GM21515 (cell line): Measurements from ENCODE around the gene KLK3.
"Not testable (repeated sequence)": the region's sequence is repeated elsewhere in the genome, so short reads cannot be mapped to it uniquely, and the experiment has no call there.

ENCODE experiments used
- ATAC-seq: cut with Tn5 transposase; IDR thresholded peaks from one replicate; pipeline ENCODE4 v1.9.1; 2021; ENCODE audit not compliant: unreplicated experiment

The KLK3 gene

DNA sequence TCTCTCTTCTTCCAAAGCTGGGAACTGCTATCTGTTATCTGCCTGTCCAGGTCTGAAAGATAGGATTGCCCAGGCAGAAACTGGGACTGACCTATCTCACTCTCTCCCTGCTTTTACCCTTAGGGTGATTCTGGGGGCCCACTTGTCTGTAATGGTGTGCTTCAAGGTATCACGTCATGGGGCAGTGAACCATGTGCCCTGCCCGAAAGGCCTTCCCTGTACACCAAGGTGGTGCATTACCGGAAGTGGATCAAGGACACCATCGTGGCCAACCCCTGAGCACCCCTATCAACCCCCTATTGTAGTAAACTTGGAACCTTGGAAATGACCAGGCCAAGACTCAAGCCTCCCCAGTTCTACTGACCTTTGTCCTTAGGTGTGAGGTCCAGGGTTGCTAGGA lies 5.1 kb downstream of the KLK3 start:
- ATAC-seq = no peak

DNA sequence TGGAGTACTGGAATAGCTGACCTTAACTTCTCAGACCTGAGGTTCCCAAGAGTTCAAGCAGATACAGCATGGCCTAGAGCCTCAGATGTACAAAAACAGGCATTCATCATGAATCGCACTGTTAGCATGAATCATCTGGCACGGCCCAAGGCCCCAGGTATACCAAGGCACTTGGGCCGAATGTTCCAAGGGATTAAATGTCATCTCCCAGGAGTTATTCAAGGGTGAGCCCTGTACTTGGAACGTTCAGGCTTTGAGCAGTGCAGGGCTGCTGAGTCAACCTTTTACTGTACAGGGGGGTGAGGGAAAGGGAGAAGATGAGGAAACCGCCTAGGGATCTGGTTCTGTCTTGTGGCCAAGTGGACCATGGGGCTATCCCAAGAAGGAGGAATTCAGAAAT lies 6.3 kb downstream of the KLK3 start:
- ATAC-seq = no peak

DNA sequence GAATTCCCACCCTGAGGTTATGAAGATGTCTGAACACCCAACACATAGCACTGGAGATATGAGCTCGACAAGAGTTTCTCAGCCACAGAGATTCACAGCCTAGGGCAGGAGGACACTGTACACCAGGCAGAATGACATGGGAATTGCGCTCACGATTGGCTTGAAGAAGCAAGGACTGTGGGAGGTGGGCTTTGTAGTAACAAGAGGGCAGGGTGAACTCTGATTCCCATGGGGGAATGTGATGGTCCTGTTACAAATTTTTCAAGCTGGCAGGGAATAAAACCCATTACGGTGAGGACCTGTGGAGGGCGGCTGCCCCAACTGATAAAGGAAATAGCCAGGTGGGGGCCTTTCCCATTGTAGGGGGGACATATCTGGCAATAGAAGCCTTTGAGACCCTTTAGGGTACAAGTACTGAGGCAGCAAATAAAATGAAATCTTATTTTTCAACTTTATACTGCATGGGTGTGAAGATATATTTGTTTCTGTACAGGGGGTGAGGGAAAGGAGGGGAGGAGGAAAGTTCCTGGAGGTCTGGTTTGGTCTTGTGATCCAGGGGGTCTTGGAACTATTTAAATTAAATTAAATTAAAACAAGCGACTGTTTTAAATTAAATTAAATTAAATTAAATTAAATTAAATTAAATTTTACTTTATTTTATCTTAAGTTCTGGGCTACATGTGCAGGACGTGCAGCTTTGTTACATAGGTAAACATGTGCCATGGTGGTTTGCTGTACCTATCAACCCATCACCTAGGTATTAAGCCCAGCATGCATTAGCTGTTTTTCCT lies 7.0 kb downstream of the KLK3 start:
- ATAC-seq = no peak

DNA sequence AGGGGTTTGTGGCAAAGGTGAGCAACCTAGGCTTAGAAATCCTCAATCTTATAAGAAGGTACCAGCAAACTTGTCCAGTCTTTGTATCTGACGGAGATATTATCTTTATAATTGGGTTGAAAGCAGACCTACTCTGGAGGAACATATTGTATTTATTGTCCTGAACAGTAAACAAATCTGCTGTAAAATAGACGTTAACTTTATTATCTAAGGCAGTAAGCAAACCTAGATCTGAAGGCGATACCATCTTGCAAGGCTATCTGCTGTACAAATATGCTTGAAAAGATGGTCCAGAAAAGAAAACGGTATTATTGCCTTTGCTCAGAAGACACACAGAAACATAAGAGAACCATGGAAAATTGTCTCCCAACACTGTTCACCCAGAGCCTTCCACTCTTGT lies 14.8 kb downstream of the KLK3 start:
- ATAC-seq = no peak

DNA sequence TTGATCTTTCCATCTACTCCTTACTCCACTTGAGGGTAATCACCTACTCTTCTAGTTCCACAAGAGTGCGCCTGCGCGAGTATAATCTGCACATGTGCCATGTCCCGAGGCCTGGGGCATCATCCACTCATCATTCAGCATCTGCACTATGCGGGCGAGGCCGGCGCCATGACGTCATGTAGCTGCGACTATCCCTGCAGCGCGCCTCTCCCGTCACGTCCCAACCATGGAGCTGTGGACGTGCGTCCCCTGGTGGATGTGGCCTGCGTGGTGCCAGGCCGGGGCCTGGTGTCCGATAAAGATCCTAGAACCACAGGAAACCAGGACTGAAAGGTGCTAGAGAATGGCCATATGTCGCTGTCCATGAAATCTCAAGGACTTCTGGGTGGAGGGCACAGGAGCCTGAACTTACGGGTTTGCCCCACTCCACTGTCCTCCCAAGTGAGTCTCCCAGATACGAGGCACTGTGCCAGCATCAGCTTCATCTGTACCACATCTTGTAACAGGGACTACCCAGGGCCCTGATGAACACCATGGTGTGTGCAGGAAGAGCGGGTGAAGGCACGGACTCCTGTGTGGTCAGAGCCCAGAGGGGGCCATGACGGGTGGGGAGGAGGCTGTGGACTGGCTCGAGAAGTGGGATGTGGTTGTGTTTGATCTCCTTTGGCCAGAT lies 15.8 kb downstream of the KLK3 start:
- ATAC-seq = no peak

DNA sequence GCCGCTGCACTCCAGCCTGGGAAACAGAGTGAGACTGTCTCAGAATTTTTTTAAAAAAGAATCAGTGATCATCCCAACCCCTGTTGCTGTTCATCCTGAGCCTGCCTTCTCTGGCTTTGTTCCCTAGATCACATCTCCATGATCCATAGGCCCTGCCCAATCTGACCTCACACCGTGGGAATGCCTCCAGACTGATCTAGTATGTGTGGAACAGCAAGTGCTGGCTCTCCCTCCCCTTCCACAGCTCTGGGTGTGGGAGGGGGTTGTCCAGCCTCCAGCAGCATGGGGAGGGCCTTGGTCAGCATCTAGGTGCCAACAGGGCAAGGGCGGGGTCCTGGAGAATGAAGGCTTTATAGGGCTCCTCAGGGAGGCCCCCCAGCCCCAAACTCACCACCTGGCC lies 18.3 kb downstream of the KLK3 start, which contains the start of gene KLK2:
Gene KLK2 (plus strand): TSS at position 384 of the 400 bp plus-strand sequence. CDS start 35 bp downstream, outside the sequence.
- no peak for ATAC-seq

DNA sequence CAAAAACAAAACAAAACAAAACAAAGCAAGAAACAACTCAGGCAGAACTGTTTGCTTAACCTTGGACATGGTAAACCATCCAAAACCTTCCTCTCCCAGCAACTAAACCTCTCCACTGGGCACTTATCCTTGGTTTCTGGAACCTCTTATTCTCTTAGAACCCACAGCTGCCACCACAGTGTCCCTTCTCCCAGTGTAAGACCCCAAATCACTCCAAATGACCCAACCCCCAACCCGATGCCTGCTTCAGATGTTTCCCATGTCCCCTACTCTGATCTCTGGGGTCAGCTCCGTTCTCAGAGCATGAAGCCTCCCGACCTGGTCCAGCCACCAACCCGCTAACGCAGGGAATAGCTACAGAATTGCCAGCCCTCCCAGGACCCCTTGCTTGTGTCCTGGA lies 19.5 kb downstream of the KLK3 start:
- ATAC-seq = no peak

DNA sequence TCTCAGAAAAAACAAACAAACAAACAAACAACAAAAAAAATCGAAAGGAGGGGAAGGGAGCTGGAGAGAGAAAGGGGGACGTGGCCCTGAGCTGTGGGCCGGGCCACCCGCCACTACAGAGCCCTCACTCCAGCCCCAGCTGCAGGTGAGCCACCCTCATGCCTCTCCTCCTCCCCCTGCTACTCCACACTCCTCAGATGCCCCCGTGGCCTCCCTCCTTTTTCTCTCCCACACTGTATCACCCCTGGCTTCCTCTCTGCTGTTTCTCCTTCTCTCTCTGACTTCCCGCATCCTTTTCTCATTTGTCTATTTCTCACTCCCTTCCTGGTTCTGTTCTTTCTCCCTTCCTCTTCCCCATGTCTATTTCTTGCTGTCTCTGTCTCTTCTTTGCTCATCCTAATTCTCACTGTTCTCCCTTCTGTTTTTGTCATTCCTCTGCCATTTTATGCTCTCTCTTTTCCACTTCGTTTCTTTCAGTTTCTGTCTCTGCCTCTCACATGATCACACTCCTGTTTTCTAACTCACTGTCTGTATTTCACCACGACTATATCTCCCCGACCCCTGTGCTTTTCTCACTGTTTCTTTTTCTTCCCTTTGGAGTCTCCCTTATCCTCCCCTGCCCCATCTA lies 21.2 kb downstream of the KLK3 start:
- ATAC-seq = no peak

DNA sequence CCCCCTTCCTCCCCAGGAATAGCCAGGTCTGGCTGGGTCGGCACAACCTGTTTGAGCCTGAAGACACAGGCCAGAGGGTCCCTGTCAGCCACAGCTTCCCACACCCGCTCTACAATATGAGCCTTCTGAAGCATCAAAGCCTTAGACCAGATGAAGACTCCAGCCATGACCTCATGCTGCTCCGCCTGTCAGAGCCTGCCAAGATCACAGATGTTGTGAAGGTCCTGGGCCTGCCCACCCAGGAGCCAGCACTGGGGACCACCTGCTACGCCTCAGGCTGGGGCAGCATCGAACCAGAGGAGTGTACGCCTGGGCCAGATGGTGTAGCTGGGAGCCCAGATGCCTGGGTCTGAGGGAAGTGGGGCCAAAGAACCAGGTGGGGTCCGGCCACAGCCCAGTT lies 21.7 kb downstream of the KLK3 start:
- no peak for ATAC-seq

DNA sequence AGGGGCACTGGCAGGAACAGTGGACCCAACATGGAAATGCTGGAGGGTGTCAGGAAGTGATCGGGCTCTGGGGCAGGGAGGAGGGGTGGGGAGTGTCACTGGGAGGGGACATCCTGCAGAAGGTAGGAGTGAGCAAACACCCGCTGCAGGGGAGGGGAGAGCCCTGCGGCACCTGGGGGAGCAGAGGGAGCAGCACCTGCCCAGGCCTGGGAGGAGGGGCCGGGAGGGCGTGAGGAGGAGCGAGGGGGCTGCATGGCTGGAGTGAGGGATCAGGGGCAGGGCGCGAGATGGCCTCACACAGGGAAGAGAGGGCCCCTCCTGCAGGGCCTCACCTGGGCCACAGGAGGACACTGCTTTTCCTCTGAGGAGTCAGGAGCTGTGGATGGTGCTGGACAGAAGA lies 22.6 kb downstream of the KLK3 start:
- ATAC-seq = no peak

DNA sequence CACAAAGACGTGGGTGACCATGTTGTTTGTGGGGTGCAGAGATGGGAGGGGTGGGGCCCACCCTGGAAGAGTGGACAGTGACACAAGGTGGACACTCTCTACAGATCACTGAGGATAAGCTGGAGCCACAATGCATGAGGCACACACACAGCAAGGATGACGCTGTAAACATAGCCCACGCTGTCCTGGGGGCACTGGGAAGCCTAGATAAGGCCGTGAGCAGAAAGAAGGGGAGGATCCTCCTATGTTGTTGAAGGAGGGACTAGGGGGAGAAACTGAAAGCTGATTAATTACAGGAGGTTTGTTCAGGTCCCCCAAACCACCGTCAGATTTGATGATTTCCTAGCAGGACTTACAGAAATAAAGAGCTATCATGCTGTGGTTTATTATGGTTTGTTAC lies 24.1 kb downstream of the KLK3 start:
- no peak for ATAC-seq

DNA sequence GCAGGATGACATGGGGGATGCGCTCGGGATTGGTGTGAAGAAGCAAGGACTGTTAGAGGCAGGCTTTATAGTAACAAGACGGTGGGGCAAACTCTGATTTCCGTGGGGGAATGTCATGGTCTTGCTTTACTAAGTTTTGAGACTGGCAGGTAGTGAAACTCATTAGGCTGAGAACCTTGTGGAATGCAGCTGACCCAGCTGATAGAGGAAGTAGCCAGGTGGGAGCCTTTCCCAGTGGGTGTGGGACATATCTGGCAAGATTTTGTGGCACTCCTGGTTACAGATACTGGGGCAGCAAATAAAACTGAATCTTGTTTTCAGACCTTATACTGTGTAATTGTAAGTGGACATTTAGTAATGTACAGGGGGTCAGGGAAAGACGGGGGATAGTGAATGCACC lies 25.5 kb downstream of the KLK3 start:
- no peak for ATAC-seq

DNA sequence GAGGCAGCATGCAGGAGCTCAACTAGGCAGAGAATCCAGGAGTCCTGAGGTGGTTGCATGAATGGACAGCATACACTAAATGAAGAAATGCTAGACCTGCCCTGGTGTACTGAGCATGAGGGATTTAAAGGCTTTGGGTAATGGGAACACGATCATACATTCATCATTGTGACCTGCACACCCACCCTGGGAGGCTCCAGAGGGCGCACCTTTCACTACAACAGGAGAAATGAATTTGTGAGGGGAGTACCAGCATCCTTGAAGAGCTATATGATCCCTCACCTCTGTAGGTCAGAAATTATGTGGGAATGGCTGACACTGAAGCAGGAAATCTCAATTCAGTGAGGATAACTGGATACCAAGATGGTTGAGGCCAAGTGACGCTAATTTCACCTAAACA lies 27.5 kb downstream of the KLK3 start:
- no peak for ATAC-seq

DNA sequence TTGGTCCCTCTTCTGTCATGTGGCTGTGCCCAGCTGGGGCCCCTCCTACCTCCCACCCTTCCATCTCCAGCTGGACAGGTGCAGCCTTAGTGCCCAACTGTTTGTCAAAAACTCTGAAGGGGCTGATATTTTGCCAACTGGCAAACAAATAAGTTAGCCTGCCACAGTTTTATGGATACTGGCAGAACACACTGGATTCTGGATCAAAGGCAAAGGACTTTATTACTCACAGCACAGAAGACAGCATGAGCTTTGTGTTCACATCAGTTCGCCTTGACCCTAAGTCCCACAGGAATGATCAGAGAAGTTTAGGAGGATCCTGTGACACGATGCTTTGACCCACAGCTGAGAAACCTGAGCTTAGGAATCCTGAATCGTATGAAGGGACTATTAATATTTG lies 34.9 kb downstream of the KLK3 start:
- no peak for ATAC-seq

DNA sequence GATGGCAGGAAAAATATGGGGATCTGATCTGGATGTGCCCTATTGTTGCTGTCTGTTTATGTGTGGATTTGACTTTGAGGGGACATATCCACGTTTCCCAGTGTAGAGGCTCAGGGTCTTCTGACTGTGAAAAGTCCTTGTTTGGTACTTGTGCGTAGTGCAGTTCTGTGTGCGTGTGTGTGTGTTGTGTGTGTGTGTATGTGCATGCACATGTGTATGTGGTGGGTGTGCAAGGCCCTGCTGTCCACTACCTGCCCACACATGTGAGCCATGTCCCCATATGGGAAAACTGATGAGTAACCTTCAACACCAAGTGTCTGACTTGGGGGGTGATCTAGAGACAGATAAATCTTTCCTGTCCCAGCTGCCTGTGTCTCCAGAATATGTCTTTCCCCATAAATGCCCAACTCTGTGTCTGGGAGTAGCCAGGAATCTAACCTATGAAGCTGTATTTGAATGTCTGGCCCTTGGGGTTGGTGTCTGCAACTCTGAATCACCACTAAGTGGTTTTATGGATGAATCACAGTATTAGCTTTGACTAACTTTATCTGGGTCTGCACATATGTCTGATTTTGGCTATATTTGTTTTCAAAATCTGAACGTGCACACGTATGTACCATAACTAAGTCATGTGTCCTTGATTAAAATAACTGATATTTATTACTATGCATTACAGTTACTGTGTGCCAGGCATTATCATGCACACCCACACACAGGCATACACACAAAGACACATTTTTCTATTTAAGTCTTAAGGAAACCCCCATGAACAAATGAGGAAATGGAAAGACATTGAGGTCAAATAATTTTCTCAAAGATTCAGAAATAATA lies 35.9 kb downstream of the KLK3 start:
- no peak for ATAC-seq

DNA sequence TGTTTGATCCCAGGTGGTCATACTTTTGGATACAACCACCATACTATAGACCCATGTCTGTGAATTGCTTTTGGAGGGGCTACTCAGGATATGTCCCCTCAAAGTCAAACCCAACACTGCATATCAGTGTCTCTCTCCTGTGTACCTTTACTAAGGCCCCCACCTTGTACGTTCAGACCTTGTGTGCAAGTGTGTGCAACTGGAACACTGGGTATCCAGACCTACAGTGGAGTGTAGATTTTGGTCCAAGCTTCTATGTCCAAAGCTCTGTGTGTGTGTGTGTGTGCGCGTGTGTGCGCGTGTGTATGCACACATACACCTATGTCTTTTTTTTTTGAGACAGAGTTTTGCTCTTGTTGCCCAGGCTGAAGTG lies 36.5 kb downstream of the KLK3 start:
- ATAC-seq = no peak

DNA sequence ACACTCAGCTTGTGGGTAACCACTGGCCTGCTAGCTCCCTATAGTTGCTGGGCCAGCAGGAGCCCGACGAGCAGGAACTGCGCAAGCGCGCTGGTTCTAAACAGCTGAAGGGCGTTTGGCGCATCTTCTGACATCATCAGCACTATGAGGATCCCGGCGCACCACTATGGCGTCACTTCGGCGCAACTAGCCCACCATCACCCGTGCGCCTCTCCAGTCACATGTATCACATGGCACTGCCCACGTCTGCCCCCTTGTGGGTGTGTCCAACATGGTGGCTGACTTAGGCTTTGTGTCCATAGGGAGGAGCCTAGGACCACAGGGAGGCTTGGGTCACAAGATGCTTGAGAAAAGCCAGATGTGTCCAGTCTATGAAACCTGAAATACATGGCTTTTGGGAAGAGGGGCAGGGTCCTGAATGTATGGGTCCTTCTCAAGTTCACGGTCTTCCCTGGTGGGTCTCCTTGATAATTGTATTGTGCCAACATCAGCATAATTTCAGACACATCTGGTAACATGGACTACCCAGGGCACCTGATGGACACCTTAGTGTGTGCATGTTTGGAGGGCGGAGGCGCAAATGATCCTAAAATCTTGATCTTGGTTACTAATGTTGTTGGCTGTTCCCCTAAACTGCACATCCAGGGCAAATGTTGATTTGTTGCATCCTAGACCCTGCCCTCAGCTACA lies 38.5 kb downstream of the KLK3 start:
- ATAC-seq = no peak

DNA sequence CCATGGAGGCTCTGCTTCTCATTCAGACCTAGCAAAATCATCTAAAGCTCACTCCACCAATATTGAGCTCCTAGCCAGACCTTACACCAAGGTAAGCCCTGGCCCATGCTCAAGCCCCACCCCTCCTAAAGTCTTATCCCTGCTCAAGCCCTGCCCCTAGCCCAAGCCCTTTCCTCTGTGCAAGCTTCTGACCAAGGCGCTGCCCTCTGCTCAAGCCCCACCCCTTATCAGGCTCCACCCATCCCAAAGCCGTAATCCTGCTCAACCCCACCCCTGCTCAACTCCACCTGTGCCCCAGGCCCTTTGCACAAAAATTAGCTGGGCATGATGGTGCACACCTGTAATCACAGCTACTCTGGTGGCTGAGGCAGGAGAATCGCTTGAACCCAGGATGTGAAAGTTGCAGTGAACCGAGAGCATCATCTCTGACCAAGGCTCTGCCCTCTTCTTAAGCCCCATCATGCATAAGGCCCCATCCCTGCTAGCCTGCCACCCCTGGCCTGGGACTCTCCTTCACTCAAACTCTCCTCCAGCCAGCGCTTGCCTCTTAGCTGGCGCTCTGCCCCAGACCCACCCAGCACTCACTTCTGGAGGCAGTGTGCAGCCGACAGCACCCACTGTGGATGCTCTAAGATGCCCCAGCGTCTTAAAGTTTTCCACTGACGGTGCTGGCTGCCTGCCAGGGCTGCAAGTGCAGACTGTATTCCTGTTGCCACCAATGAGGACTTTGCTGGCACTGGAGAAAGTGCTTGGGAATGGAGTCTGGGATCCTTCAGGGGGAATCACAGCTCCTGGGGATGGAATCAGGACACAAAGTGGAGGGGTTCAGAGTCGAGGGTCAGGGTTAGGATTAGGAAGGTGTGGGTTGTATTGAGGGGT lies 40.0 kb downstream of the KLK3 start:
- ATAC-seq = no peak

DNA sequence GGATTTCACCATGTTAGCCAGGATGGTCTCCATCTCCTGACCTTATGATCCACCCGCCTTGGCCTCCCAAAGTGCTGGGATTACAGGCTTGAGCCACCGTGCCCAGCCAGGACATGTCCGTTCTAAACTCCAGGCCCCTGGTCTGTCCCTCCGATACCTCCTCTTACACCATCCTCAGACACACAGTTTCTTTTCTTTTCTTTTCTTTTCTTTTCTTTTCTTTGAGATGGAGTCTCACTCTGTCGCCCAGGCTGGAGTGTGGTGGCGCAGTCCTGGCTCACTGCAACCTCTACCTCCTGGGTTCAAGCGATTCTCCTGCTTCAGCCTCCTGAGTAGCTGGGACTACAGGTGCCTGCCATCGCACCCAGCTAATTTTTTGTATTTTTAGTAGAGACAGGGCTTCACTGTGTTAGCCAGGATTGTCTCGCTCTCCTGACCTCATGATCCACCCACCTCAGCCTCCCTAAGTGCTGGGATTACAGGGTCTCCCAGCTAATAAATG lies 41.4 kb downstream of the KLK3 start:
- ATAC-seq = not testable (repeated sequence)
